Ramos (cell line): ENCODE data around the gene AHNAK.
"Not testable (repeated sequence)": the region's sequence is repeated elsewhere in the genome, so short reads cannot be mapped to it uniquely, and the experiment has no call there.

Source experiments
- in situ Hi-C: fragments of 300-500 bp; cut with MboI; formaldehyde crosslinking; loops from one replicate; pipeline ENCODE4 v1.14.3; 2022; ENCODE audit warnings: low sequenced_read_pairs; ENCODE audit not compliant: unreplicated experiment

The AHNAK gene

DNA sequence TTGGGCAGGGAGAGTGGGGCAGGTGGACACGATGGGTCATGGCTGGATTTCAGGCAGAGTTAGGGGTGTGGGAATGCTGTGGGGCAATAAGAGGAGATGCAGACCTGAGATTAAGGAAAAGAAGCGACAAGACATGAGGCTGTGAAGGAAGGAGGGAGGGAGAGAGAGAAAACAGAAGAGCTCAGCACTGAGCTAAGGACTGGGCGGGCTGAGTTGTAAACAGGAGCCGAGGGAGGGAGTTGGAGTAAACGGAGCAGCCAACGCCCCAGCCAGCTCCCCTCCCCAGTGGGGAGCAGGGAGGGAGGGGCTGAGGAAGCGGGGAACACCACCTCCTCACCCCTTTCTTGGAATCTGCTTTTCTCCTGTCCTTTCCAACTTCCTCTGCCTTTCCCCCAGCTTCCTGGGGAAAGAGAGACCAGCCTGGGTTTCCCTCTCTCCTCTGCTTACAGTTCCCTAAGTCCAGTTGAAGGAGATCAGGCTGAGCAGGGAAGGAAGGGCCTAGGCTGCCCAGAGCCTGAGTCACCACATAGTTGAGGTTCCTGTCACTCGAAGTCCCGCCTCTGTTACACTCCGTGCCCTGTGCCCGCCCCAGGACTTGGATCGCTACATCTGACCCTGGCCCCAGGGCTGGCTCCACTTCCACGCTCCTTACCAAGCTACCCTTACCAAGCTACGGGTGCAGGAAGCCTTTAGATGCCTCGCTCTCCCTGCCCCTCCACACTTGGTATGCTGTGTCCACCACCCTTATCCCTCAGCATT, 6.7 kb upstream of the AHNAK start:
- in situ Hi-C loops: no loop called here

DNA sequence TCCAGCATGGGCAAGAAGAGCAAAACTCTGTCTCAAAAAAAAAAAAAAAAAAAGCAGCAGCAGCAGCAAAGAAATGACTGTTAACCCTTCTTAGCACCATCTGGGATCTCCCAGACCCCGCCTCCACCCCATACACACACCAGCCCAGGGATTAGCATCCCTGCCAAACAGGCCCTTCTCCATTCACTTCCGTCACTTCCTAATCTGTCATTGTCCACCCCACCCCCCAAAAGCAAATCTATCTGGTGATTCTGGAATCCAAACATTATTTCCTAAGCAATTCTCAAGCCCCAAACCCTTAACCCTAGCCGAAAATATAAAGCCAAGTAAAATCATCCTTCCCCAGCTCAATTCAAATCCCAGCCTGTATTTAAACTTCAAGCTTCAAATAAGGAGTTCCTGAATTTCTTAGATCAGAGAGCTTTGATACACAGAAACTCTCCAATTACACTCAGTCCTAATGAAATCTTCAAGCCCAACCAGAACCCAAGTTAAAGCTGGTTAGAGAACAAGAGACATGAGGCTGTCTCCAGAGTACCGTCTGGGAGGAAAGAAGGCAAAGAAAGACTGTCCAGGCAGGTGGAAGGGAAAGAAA, 6.0 kb upstream of the AHNAK start:
- in situ Hi-C loops: no loop called here

DNA sequence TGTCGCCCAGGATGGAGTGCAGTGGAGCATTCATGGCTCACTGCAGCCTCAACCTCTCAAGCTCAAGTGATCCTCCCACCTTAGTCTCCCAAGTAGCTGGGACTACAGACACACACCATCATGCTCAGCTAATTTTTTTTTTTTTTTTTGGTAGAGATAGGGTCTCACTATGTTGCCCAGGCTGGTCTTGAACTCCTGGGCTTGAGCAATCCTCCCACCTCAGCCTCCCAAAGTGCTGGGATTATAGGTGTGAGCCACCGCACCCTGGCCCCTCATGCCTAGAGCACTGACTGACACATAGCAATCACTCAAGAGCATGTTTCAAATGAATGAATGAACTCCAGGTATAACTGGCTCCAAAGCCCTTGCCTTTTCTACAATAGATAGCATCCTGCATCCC, 3.9 kb upstream of the AHNAK start:
- in situ Hi-C loops: not testable (repeated sequence)

DNA sequence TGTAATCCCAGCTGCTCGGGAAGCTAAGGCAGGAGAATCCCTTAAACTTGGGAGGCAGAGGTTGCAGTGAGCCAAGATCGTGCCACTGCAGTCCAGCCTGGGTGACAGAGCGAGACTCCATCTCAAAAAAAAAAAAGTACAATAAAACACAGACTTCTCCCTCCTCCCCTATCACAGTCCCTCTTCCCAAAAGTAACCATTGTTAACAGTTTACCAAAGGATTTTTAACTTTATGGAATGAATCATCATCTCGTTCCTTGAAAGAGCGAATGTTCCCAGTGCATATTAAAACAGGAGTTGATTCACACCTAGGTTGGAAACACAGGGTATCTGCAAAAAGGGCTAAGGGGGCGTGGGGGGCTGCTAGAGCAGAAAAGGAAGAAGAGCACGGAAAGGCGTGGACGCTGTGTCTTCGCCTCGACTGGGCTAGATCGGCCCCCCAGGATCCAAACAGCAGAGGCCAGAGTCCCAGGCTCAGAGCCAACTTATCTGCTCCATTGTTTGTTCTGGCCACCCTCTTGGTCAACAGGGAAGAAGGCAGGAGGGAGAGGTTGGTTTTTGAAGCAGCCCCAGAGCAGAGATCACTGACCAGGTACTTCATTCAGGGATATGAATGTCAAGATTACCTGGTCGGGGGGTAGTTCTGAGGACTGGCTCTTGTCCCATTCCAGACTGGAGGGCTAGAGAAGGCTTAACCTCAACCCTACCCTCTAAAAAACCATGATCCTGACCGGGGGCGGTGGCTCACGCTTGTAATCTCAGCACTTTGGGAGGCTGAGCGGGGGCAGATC, 2.1 kb upstream of the AHNAK start:
- in situ Hi-C loops: no loop called here

DNA sequence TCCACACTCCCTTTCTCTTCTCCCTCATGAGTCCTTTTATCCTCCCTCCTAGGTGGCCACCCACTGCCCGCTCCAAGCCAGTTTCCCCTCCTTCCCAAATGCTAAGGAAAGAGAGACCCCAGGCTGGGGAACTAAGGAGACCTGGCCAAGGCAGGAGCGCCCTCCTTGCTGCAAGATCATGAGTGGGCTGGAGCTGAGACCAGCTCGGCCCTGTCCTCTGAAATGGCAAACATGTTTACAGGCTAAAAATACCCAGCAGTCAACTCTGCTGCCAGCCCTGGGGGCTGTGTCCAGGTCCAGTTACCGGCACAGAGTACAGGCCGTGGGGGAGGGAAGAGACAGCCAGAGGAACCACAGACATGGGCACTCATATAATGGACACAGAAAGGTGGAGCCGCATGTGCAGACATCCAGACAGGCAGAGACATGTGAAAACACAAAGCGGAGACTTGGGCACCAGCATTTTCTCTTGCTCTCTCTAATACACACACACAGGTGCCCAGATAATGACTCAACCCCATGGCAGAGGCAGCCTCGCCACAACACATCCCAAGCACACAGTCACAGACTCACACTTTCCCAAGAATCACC, 1.2 kb upstream of the AHNAK start:
- in situ Hi-C loops: no loop called here

DNA sequence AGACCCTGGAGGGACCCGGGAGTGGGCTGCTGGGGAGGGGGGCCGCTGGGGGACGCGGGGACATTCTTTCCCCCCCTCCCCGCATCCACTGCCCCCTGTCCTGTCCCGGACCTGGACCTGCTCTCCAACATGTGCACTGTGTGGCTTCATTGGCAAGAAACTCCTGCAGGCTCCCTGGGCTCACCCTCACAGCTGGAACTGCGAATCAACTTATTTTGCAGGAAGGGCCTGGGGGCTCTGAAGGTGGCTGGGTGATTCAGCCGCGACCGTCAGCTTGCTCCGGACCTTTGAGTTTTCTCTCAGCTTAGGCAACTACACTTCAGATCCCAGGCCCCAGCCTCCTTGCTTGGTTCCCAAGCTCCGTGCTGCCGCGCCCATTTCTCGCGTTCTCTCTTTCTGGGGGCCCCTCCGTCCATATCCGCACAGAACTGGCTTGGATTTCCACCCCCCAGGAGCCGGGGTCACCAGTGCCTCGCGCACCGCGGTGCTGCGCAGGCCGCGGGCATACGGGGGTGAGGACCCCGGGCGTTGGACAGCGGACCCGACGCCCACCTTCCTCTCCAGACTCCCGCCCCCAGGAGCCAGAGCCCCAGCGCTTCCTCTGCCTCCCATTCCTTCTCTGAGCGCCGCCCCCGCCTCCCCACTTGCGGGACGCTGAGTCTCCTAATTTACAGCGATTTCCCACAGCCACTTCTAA, 471 bp upstream of the AHNAK start:
- in situ Hi-C loops: no loop called here

DNA sequence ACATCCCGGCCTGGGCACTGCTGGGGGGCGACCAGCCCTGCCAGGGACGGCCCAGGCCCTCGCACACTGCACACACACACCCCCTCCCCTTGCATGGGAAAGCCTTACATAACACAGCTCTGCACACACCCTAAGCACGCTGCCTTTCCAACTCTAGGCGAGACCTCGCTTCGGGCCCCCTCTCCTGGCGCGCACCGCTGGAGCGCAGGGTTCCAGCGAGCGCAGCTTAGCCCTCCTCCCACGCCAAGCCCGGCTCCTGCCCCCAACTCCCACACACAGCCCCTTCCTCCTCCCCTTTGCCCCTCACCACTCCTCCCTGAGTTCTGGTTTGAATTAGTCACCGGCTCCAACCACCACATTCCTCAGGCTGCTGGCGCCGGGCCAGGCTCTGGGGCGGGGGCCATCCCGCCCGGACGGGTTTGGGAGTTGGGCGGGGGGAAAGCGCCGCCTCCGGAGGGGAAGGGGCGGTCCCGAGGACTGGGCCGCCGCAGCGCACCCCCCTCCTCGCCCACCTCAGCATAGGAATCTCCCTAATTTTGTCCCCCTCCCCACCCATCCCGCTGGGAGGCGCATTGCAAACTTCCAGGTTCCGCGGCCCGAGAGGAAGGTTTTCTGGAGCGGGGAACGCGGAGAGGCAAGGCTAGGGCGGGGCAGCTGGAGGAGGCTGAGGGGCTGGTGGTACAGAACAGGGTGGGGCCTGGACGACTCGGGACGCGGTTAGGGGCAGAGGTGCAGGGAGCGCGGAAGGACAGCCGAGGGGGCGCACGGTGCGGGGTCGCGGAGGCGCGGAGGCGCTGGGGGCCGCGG, 966 bp downstream of the AHNAK start:
- in situ Hi-C loops: no loop called here

DNA sequence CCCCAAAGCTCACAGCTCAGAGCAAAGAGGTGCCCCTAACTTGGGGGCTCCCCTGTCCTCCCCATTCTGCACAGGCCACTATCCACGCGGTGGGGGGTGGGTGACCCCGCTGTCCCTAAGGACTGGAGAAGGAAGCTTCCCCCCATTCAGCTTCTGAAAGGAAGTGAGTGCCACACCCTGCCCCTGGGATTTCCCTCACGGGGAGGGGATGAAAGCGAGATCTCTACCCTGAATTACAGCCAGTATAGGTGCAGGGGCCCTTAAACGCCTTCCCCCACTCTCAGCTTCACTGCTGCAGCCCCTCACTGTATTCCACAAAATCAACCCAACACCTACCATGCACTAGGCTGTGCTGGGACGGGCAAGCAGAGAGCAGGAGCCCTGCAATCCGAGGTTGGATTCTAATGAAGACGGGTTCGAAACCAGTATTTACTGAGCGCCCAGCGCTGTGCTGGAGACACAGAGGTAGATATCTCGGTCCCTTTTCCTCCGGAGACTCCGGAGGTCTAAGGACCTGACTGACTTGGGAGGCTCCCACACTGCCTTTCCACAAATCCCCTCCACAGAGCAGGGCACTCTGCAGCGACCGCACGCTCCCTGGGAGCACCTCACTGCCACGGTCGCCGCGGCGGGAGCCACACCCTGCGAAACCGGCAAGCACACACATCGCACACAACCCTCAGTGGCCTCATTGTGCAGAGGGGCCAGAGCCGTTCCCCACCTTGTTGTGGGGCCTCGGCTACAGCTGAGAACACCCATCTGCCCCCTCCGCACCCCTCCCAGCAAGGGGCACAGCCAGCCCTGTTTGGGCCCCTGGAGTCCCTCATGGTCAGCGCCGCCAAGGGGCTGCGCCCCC, 1.8 kb downstream of the AHNAK start:
- in situ Hi-C loops: no loop called here

DNA sequence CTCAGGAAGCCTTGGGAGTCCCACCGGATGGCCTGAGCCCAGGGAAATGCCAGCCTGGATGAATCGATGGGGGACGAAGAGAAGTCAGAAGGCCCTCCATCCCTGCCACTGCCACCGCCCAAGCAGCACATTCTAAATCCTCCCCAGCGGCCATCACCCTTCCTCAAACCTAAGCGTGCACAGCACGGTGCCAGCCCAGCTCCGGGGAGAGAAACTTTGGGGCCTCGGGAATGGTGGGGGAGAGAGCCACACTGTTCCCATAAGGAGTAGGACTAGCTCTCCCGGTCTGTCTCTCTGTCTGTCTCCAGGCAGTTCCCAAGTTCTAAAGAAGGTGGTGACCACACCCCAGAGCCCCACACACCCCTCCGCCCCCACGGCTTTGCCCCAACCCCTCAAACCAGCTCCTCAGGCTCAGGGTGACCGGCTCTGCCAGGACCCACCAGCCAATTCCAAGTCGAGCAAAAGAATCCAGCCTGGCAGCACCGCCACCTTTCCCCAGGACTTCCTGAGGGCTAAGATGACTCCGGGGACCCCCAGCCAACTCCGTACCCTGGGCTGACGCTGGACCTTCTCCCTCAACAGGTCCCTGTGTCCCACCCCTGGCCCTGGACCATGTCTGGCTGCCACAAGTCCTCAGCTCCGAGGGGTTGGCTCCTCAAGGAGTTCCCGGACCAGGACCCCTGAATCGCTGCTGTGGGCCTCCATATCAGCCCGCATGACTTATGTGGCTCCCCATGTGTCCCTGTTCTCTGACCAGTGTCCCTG, 2.7 kb downstream of the AHNAK start:
- in situ Hi-C loops: no loop called here

DNA sequence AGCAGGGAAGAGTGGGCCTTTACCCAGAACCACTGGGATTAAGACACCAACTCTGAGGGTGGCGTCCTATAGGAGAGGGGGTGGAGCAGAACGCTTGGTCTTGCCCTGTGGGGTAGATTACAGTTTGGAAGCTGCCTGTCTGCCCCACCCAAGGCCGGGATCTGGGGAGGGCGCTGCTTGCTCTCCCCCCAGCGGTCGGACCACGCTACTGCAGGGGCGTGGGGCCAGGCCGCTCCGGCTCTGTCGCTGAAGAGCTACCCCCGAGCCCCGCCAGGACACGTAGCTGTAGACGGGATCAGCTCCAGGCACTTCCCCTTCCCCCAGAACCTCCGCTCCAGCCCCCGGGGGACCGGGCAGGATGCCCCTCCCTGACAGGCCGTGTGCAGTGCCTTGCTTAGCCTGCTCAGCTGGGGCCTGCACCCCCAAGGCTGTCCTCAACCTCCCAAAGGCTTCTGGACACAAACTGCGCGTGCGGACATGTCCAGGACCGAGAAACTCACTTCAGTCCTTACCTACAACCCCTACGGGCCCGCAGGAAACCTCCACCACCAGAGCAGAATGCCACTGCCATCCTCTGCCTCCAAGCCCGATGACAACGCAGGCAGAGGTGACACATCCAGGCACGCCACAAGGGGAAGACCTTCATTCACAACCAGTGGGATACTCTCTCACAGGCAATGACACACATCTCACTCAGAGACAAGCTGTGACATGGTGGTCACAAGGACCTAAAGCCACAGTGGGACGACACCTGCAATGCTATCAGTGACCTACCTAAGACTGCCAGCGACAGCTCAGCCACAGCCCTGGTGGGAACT, 3.6 kb downstream of the AHNAK start:
- in situ Hi-C loops: no loop called here

DNA sequence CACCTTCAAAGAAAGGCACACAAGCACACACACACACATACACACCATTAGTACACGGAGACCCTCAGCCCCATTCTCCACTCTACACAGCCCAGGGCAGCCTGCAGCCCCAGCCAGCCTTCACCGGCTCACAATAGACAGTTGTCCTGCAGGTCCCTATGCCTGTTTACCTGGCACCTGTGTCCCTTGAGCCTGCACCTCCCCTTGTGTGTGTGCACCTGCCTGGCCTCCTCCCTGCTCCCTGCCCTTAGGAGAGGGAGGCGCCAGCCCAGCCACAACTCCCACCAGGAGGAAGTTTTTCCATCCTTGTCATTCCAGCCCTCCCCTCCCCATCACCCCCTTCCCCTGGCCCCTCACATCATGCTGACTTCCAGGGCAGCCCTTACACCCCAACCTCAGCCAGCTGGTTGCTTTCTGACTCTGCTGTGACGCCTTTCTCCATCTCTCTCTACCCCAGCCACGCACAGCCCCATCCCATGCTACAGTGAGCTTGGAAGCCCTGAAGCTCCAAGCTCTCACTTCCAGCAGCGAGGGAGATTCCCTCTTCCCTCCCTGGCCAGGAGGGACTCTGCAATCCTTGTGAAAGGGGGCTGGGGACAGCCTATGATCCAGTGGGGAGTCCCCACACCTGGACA, 4.4 kb downstream of the AHNAK start:
- in situ Hi-C loops: no loop called here

DNA sequence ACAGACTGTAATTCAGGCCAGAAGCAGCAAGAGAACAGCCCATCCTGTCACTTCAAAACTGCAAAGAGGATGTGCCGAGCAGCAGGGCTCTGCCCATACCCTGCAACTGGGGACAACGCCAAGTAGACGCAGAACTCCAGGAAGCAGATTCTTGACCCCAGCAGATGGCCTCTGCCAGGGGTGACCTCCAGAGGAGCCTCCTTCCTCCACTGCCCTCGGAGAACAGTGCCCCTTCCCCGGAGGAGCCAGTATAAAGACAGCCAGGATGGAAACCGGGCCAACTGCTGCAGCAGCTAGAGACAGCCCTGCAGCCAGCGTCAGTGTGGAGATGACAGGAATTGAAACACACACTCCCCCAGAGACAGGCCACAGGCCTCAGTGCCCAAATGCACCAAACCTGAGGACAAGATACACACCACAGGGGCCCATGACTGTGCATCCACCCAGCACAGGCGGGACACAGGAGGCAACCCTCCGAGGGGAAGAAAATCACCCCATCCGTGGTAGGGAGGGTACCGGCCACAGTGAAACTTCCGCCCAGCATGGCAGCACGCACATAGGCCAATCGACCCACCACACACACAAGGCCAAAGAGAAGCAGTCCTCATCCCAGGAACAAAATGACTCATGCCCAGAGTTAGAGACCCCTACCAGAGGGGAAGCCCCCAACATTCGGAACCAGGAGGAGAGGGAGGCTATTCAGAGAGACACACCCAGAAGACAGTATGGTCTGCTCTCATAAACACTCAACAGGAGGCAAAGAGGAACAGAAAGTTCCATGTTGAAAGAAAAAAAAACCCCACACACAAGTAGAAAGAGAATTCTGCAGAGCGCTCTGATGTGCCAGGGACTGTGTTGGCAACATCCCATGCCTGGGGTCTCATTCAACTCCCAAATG, 5.6 kb downstream of the AHNAK start:
- in situ Hi-C loops: no loop called here

DNA sequence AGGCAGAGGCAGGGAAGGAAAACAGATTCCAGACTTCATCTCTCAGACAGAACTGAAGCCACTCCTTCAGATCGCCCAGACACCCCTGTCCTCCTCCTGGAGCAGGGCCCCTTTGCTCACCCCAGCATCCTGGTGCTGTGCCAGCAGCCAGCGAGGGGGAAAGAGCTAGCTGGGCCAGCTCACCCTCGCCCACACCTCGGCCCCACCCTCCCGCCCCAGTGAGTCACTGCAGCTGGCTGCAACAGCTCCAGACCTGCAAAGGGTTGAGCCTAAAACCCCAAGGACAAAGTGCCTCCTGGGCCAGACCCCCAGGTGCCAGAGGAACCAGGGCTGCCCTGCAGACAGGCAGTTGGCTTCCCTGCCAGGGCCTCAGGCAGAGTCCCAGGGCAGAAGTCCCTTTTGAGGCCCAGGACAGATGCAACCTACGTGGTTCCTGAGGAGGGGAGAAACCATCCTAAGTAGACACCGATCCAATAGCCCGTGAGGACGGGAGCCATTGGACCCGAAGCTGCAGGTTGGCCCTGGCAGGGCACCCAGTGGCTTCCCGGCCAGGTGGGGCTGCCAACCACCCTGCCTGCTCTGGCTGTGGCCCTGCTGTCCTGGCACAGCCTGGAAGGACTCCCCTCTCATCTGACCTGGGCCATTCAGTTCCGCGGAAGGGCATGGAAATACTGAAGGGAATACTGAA, 7.2 kb downstream of the AHNAK start:
- in situ Hi-C loops: no loop called here

DNA sequence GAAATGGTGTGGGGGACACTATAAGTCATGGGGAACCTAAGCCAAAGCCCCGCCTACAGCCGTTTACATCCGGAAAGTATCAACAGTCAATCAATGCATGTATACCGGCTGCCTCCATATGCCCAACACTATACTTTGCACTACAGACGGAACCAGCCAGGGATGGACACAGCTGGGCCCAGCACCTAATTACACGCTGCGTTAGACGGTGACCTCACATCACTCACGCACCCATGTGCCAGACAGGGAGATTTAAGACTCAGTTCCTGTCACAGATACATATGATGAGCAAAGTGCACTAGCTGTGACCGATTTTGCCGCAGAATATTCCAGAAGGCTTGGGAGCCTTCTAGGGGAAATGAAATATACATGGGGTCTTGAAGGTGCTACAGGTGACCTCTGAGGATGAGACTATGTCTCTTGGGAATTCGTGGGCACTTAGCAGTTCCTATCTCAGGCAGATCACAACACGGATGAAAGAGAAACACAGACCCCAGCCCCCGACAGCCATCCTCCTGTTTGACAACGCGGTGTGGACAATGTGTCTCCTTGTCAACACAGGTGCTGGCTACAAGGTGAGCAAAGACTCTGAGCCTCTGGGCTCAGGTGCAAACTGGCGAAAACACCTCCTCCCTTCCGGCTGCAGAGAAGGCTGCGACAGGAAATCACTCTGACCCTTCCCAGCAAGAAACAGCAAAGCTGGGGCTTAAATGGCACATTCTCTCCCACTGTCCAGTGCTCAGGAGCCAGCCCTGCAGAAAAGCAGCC, 8.0 kb downstream of the AHNAK start:
- in situ Hi-C loops: no loop called here
